ENCODE data around the gene MRPL28. TPM values are rescaled to one million over a fixed set of nuclear protein-coding genes. Genes with fewer than 3 reads are reported as not detected.
"Not testable (repeated sequence)": the region's sequence is repeated elsewhere in the genome, so short reads cannot be mapped to it uniquely, and the experiment has no call there.

Gene MRPL28
- total and polyA plus RNA-seq, 2 donors (not counting 1 experiment from before 2014, with no cell fraction given), result 65.2 to 86.5 TPM

DNA sequence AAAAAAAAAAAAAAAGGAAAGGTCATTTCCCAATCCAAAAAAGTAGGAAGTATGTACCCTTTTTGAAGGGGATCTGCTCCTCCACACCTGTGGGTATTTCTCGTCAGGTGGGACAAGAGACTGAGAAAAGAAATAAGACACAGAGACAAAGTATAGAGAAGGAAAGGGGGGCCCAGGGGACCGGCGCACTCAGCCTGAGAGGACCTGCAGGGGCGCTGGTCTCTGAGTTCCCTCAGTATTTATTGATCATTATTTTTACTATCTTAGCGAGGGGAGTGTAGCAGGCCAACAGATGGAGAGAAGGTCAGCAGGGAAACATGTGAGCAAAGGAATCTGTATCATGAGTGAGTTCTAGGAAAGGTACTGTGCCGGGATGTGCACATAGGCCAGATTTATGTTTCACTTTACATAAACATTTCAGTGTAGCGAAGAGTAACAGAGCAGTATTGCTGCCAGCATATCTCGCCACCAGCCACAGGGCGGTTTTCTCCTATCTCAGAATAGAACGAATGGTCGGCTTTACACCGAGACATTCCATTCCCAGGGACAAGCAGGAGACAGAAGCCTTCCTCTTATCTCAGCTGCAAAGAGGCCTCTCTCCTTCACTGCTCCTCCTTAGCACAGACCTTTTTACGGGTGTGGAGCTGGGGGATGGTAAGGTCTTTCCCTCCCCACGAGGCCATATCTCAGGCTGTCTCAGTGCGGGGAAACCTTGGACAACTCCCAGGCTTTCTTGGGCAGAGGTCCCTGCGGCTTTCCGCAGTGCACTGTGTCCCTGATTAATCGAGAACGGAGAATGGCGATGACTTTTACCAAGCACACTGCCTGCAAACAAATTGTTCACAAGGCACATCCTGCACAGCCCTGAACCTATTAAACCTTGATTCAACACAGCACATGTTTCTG lies 17.7 kb upstream of the MRPL28 start:
- H2AFZ ChIP-seq (ENCODE audit: low read length), result peak overlapping the region; percentile 38
- H3K9me3 ChIP-seq (ENCODE audit: control insufficient read depth, insufficient read depth, low read depth, low read length); H3K4me1 ChIP-seq (ENCODE audit: control insufficient read depth, extremely low read depth, insufficient read depth, low read length); H3K36me3 ChIP-seq (ENCODE audit: control insufficient read depth, insufficient read depth, low read length); H3K79me2 ChIP-seq (ENCODE audit: control insufficient read depth, insufficient read depth, low read length); H4K20me1 ChIP-seq (ENCODE audit: control insufficient read depth, extremely low read depth, insufficient read depth, low read length); H3K9ac ChIP-seq (ENCODE audit: insufficient read depth, low read length); H3K27me3 ChIP-seq (ENCODE audit: control insufficient read depth, insufficient read depth, low read length); H3K27ac ChIP-seq (ENCODE audit: insufficient read depth, low read length): not testable (repeated sequence)
- H3K4me3 ChIP-seq (replicated peaks in 1 of 4; ENCODE audit: control extremely low read depth in 1 of 4, insufficient read depth in 1 of 4, low read depth in 3 of 4, low read length in 4 of 4), result peak overlapping the region in 2 of 4 experiments; percentile 14 to 36
- TF ChIP-seq, protein P1, sequence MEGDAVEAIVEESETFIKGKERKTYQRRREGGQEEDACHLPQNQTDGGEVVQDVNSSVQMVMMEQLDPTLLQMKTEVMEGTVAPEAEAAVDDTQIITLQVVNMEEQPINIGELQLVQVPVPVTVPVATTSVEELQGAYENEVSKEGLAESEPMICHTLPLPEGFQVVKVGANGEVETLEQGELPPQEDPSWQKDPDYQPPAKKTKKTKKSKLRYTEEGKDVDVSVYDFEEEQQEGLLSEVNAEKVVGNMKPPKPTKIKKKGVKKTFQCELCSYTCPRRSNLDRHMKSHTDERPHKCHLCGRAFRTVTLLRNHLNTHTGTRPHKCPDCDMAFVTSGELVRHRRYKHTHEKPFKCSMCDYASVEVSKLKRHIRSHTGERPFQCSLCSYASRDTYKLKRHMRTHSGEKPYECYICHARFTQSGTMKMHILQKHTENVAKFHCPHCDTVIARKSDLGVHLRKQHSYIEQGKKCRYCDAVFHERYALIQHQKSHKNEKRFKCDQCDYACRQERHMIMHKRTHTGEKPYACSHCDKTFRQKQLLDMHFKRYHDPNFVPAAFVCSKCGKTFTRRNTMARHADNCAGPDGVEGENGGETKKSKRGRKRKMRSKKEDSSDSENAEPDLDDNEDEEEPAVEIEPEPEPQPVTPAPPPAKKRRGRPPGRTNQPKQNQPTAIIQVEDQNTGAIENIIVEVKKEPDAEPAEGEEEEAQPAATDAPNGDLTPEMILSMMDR (conservative IDR thresholded peaks at IDR 0.05 in 1 of 2, IDR thresholded peaks at IDR 0.05 in 1 of 2; ENCODE audit: low read depth in 1 of 2, low read length in 2 of 2), result peak in 1 of 2 donors; percentile 29
- H3K4me2 ChIP-seq (ENCODE audit: extremely low read depth, insufficient read depth, low read length), result peak overlapping the region; percentile 69
- peak; percentile 58 to 70 for DNase-seq (ENCODE audit: low read depth in 2 of 2)

DNA sequence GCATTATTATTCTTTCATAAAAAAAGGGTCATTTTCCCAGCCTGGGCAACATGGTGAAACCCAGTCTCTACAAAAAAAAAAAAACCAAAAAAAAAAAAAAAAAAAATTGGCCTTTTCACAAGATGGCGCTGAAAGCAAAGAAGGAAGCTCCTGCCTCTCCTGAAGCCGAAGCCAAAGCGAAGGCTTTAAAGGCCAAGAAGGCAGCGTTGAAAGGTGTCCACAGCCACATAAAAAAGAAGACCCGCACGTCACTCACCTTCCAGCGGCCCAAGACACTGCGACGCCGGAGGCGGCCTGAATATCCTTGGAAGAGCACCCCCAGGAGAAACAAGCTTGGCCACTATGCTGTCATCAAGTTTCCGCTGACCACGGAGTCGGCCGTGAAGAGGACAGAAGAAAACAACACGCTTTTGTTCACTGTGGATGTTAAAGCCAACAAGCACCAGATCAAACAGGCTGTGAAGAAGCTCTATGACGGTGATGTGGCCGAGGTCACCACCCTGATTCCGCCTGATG lies 16.4 kb upstream of the MRPL28 start:
- H3K9ac ChIP-seq (ENCODE audit: insufficient read depth, low read length), result no peak overlapping the region

DNA sequence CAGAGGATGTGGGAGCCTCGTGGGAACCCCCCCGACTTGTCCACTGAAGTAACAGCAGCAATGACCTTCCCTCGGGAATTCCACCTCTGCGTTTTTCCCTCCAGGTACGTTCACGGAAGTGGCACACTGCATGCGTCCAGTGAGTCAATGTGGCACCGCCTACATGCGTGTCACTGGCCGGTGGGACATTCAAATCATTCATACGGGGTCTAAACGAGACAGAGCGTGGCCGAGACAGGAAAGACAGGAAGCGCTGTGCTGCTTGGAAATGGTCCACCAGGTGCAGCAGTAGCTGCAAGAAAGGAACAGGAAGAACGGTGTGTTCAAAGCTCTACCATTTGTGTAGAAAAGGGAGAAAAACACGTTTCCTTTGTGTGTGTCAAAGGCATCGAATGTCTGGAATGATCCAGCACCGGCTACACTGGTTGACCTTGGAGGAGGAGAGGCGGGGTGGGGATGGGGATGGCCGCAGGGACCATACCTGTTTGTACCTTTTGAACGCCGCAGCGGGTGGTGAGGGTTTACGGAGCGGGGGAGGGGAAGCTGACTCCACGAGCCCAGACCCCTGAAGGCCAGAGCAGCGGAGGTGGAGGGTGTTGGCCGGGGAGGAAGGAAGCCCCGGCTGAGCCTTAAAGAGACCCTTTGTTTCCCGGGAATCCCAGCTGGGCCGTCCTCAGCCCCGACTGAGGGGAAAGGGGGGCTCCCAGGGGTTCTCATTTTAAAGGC lies 13.2 kb upstream of the MRPL28 start:
- no peak overlapping the region for H3K4me2 ChIP-seq (ENCODE audit: extremely low read depth, insufficient read depth, low read length)
- TF ChIP-seq, protein P1 (conservative IDR thresholded peaks at IDR 0.05 in 1 of 2, IDR thresholded peaks at IDR 0.05 in 1 of 2; ENCODE audit: low read depth in 1 of 2, low read length in 2 of 2), result no peak
- no peak for TF ChIP-seq EZH2 (IDR thresholded peaks at IDR 0.05; ENCODE audit: low read length, missing control alignments)
- no peaks in the 10 kb centered on the region for H3K4me1 ChIP-seq (ENCODE audit: control insufficient read depth, extremely low read depth, insufficient read depth, low read length)
- H2AFZ ChIP-seq (ENCODE audit: low read length), result no peak overlapping the region
- no peak for DNase-seq (ENCODE audit: low read depth in 2 of 2)
- no peaks in the 10 kb centered on the region for H3K9me3 ChIP-seq (ENCODE audit: control insufficient read depth, insufficient read depth, low read depth, low read length)
- H3K36me3 ChIP-seq (ENCODE audit: control insufficient read depth, insufficient read depth, low read length), result no peaks in the 10 kb centered on the region
- peaks cover 14% of the 10 kb centered on the region for H3K79me2 ChIP-seq (ENCODE audit: control insufficient read depth, insufficient read depth, low read length)
- H4K20me1 ChIP-seq (ENCODE audit: control insufficient read depth, extremely low read depth, insufficient read depth, low read length), result no peaks in the 10 kb centered on the region
- H3K27ac ChIP-seq (ENCODE audit: insufficient read depth, low read length), result no peak overlapping the region
- peak overlapping the region in 1 of 4 experiments; percentile 81 for H3K4me3 ChIP-seq (replicated peaks in 1 of 4; ENCODE audit: control extremely low read depth in 1 of 4, insufficient read depth in 1 of 4, low read depth in 3 of 4, low read length in 4 of 4)
- H3K27me3 ChIP-seq (ENCODE audit: control insufficient read depth, insufficient read depth, low read length), result no peaks in the 10 kb centered on the region
- no peak overlapping the region for H3K9ac ChIP-seq (ENCODE audit: insufficient read depth, low read length)

More for the DNA sequence above, 16.4 kb upstream of the MRPL28 start:
- Histone ChIP-seq H3K4me1 (ENCODE audit: control insufficient read depth, extremely low read depth, insufficient read depth, low read length) (no peaks in the 10 kb centered on the region), H3K4me2 (ENCODE audit: extremely low read depth, insufficient read depth, low read length) (no peak overlapping the region), H2AFZ (ENCODE audit: low read length) (no peak overlapping the region), H3K27ac (ENCODE audit: insufficient read depth, low read length) (no peak overlapping the region), H3K4me3 (replicated peaks in 1 of 4; ENCODE audit: control extremely low read depth in 1 of 4, insufficient read depth in 1 of 4, low read depth in 3 of 4, low read length in 4 of 4) (no peak overlapping the region), H4K20me1 (ENCODE audit: control insufficient read depth, extremely low read depth, insufficient read depth, low read length) (no peaks in the 10 kb centered on the region), H3K79me2 (ENCODE audit: control insufficient read depth, insufficient read depth, low read length) (no peaks in the 10 kb centered on the region), H3K36me3 (ENCODE audit: control insufficient read depth, insufficient read depth, low read length) (no peaks in the 10 kb centered on the region), H3K27me3 (ENCODE audit: control insufficient read depth, insufficient read depth, low read length) (no peaks in the 10 kb centered on the region), H3K9me3 (ENCODE audit: control insufficient read depth, insufficient read depth, low read depth, low read length) (no peaks in the 10 kb centered on the region)
- peak in 1 of 2 donors; percentile 25 for DNase-seq (ENCODE audit: low read depth in 2 of 2)
- TF ChIP-seq, protein P1 (conservative IDR thresholded peaks at IDR 0.05 in 1 of 2, IDR thresholded peaks at IDR 0.05 in 1 of 2; ENCODE audit: low read depth in 1 of 2, low read length in 2 of 2), result no peak
- no peak for TF ChIP-seq EZH2 (IDR thresholded peaks at IDR 0.05; ENCODE audit: low read length, missing control alignments)

All from fibroblast of lung (primary cell).